HG03139 (cell line): ENCODE measurements around the gene CCT5.
A peak's percentile ranks its signal among the peaks of the same experiment; 100 is the strongest.

Experiments
- ATAC-seq: cut with Tn5 transposase; IDR thresholded peaks from one replicate; pipeline ENCODE4 v1.9.1; 2021; ENCODE audit not compliant: unreplicated experiment

Gene CCT5

DNA sequence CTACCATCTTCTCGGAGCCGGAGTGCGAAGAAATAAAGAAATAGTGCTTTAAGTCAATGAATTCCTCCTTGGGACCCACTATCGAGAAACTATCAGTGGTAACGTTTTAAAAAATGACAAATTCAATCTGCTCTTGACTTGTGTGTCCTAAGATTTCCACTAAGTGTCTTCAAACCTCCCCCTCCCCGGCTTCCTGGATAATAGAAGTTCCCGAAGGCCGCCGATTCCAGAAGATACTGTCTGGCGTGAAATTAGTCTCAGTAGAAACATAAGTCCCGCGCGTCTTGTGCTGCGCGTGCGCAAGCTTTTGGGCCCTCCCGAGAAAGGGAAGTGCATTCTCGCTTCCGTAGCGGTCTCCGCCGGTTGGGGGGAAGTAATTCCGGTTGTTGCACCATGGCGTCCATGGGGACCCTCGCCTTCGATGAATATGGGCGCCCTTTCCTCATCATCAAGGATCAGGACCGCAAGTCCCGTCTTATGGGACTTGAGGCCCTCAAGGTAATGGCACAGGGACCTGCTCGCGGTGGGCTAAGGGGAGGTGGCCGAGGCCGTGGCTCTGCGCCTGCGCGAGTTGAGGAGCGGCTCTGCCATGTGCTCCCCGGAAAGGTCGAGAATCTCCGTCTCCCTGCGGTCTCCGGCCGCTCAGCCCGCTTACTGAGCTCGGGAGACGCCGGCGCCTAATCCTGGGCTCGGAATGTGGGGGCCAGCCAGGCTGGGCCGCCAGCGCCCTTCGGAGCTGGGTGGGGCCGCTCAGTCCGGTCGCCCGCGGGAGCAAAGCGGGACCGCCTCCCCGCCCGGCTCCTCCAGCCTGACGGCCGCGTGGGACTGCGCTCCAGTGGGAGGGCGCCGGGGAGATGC is at the start of gene CCT5:
Gene CCT5, plus strand, starts transcription at position 333 of the 858 bp plus-strand sequence. Its CDS starts 61 bp downstream, at position 394.
- peak; percentile 69 for ATAC-seq

DNA sequence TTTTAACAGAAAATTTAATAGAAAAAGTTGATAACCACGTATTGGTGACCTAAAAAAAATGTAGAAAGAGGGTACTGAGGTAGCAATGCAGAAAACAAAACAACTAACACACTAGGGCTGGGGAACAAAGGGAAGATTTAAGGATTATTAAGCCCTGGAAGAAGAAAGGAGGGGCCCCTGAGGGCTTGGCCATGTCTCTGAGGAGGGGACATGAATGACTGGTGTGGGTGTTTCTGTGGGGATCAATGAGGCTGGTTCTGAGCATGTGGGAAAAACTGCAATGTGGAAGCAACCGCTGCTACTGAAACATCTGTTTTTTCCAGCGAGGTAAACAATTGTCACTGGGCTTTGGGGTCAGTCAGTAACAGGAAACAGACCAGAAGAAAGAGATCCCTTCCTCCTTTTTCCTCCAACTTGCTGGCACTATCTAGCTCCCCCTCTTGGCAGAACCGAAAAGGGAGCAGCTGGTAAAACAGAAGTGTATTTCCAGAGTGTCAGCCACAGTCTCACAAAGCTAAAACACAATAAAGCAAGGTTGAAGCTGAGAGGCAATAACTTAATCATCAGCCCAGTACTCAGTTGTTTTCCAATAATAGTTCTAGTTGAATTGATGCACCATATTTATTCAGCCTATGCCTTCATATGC is 48.7 kb upstream of the CCT5 start:
- ATAC-seq: no peak

DNA sequence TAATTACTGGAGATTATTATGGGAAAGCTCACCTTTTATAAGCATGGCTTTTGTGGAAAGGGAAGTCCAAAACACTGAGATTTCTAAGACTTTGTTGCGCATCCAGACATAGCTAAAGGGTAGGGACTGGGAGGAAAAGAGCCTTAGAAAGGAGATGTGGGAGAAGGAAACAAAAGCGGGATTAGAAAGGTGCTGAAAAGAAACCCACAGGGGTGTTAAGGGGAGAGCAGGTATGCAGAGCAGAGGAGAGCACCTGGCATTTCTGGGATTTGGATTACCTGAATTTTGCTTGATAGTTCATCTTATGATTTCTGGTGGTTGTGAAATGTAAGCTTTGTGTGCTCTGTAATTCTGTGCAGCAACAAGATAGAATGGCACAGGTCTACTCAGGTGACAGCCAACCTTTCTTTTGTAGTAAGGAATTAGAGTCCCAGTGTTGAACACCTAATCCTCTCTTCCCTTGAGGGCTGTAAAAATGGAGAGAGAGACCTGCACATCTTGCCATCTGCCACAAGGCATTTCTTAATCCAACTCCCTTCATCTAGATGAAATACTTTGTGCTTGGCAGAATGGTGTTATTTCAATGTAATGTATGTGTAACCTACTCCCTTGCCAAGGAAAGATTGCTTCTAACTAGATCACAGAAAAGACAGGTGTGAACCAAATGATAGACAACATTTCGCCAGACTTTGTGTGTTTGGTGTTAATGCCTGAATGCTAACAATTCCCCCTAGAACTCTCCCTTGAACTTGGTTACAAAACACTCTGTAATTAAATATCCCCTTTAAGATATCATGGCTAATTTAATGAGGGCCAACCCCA is 47.8 kb upstream of the CCT5 start:
- ATAC-seq: no peak

DNA sequence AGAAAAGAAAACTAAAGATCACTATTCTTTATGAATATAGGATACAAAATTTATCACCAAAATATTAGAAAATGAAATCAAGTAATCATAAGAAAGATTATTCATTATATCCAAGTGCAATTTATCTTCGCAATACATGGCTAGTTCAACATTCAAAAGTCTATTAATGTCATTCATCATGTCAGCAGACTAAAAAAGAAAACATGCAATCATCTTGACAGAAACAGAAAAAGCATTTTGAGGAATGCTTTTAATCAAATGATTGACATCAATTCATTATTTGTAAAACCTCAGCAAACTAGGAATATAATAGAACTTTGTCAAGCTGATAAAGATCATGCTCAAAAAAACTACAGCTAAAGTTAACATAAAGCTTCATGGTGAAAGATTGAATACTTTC is 41.1 kb upstream of the CCT5 start:
- no peak for ATAC-seq

DNA sequence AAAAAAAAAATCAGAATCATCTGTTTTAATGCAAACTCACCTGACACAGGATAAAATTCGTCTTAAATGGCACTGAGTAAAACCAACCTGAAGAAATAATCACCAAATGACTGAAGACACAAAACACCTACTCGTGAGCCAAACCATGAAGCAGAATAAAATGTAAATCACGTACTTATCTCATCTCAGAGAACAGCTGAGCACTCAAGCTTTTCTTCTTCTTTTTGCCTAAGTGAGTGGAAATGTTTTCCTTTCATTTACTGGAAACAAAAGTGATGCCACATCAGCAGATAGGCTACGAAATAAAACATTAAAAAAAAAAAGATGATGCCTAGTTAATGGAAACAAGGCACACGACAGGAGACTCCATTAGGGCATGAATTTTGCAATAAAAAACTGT is 36.8 kb upstream of the CCT5 start:
- no peak for ATAC-seq

DNA sequence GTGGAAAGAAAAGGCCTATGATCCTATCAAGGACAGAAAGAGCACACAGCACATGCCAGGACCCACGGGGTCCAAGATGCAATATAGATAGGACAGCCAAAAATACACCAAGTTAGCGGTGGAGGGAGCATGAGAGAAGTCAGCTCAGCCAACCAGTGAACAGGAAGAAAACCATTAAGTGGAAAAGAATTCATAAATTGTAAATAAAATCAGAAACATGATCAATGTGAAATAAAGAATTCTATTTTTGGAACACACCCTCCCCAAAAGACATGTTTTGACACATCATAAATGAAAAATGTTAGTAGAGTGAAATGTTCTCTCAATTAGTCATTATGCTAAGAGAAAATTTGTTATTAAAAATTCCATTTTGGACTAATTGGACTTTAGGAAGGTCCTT is 36.0 kb upstream of the CCT5 start:
- ATAC-seq: no peak

DNA sequence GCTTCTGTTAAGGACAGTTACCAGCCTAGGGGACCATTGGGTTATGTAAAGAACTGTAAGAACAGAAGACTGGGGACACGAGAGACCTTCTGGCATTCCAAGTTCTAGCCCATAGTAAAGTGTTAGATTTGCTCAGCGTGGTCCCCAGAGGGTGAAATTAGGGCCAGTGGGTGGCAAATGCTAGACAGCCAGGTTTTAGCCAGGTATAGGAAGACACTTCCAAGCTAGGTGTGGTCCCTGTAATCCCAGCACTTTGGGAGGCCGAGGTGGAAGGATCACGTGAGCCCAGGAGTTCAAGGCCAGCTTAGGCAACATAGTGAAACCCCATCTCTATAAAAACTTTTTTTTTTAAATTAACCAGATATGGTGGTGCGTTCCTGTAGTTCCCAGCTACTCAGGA is 34.7 kb upstream of the CCT5 start:
- no peak for ATAC-seq

DNA sequence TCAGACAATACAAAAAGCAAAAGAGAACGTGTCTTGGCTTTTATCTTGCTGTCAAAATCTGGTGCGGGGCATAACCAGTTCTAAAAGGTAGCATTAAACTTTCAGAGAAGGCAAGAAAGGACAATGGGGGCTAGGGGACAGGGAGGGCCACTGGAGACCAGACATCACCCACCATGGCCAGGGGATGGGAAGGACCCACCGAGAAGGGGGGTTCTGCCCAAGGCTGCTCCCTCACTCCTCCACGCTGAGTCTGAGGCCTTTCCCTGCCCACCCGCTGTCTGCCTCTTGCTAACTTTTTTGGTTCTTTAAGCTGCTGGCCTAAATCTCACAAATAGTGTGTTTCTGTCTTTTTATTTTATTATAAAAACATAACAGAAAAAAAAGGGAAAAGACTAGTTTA is 34.0 kb upstream of the CCT5 start:
- ATAC-seq: no peak

DNA sequence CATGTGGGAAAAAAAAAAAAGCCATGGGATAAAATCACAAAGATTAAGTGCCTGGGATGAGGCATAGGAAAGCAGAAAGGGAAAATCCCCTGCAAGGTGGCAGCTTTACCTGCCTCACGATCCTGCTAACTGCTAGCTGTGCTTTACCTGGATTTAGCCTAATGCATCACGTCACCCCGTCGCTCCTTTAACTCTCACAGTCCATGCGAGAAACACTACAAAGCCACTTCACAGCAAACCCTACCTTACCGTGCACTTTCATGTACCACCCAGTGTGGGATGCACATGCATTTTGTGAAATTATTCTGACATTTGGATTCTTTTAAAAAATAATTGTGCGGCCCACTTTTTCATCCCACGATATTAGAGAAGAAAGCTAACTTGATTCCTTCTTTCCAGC is 31.4 kb upstream of the CCT5 start:
- no peak for ATAC-seq

DNA sequence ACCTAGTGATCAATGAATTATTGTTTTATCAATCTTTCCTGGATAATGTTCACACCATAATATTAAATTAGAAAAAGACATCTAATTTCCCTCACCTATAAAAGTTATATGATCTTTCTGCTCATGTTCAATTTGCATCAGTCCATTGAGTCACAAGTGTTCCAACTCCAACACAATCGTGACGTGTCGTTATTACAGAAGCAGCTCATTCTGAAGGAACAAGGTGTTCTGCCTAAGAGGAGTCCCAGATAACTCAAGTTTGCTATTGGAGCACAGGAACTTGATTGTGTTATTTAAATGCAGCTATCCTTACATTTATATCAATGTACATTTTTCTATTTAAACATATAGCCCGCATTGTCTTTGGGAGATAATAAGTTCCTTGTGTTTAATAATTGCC is 31.0 kb upstream of the CCT5 start:
- no peak for ATAC-seq

DNA sequence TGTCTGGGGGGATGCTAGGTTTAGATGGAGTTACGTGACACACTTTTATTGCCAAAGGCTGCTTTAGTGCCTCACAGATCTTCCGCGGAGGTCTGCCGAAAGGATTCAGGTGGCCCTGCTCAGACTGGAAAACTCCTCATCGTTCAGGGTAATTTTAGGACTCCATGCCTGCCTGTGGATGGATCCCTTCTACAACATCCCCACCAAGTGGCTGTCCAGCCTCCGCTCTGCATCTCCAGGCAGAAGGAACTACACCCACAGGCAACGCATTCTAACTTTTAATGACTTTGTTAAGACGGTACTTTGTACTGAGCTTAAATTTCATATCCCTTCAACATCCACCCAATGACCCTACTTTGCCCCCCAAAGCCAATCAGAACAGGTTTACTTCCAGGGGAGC is 29.8 kb upstream of the CCT5 start:
- no peak for ATAC-seq

DNA sequence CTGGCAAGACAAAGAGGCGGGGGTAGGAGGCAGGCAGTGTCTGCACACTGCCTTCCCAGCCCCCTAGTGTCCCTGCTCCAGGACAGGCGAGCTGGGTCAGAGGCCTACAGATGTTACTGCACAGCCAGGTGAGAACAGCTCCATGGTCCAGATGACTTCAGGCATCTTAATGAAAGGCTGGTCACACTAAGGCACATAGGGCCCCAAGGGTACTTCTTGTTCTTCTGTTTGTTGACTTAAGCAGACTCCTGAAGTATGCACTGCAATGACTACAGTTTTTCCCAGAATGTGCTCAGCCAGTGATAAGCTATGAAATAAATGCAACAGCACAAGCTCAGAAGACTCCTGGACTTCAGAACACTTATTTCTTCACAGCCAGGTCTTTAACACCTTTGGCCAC is 27.8 kb upstream of the CCT5 start:
- ATAC-seq: no peak

DNA sequence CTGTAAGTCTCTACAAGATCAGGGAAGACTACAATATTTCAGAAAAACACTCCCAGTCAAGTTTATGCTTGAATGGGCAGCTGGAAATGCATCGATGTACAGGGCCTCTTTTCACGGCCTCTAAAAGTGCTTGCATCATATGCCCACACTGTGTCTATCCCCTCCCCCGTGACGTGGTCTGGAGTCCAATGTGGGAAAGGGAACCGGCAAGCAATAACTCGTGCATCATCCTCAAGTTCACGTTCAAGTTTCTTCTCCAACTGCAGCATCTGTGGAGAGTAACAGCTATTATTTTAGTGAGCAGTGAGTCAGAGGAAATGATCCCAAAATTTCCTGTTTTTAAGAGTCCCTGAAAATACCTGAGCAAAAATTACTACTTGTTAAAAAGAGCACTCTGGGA is 22.7 kb upstream of the CCT5 start:
- ATAC-seq: no peak

DNA sequence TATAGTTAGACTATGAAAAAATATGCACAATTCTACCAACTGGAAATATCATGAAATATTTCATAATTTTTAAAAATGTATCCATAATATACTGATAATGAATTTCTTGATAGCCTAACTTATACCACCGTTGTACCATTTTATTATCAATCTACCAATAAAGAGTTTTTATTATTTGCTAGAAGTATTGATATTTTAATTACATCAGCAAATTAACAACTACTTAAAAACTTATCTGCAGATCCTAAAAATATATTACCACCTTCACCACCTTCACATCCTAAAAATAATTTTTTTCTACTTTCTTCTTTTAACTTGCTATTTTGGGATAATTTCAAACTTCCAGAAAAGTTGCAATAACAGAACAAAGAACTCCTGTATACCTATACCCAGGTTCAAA is 21.8 kb upstream of the CCT5 start:
- ATAC-seq: no peak

DNA sequence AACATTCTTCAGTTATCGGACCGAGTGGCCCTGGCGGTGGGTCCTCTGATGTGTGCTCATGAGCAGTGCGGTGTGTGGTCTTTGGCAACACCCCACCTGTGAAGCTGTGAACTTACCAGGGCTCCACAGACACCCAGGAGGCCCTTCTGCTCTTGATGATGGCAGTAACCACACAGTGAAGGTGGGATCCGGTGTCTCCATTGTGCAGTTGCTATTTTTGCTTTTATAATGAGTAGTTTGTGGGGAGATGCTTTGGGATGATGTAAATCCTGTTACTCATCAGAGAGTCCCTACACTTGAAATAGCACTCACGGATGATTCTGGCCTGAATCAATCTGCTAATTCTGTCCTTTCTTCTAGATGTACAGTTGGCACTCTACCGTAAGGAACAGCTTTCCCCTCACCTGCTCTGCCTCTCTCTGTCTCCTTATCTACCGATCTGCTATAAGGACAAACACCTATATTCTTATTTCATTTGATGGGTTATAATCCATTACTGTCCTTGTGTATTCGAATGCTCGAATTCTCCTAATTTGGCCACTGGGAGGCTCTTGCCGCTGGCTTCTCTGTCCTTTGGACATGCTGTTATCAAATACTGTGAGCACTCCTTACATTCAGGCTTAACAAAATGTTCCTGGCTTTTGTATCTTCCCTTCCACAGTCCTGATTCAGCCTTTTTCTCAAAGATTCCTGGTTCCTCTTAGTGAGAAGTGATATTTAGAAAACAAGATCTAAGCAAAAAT is 20.6 kb upstream of the CCT5 start:
- ATAC-seq: no peak

DNA sequence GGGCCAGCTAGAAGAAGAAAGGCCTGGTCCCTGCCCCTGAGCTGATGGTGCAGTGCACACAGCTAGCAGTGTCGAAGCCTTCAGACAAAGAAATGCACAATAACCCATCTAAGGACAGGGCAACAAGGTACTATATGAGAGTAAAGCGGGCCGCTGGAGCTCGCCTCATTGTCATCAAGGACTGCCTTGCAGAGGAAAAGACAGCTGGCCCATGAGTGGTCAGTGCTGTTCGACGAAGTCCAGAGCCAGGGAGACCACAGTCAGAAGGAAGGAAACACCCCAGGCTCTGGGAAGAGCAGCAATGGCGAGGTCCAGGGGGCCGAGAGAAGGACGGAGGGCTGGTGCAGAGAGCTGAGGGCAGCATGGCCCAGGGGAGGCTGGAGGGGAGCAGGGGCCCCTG is 17.7 kb upstream of the CCT5 start:
- no peak for ATAC-seq

DNA sequence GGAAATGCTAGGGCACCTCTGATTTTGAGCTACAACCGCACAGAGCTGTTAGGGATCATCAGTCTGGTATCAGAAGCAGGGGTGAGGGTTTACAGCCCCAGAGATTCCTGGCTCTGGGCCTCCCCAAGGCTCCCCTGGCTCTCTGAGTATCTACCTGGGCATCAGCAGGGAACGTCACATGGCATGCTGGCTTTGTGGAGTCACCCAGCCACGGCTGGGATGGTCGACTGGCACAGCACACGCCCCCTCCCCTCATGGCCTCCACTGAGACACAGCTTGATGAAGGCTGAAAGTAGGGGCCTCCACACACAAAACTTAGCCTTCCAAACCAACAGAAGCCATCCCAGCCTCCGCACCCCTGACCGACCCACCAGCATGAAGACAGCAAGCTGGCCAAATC is 17.1 kb upstream of the CCT5 start:
- no peak for ATAC-seq

DNA sequence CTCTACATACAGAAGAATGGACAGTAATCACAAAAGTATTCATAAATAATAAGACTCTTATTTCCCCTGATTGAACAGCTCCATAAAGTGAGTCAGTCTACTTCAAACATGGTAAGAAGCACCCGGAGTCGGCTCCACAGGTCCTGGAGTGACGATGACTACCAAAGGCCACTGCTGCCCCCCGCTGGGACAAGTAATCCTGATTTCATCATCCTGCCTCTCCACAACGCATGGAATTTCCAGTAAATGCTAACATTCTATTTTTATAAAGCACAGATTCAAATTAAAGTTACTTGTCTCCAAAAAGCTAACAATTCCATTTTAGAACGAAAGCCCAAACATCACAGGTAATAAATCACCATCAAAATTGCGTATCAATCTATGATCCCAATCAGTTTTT is 16.6 kb upstream of the CCT5 start:
- no peak for ATAC-seq

DNA sequence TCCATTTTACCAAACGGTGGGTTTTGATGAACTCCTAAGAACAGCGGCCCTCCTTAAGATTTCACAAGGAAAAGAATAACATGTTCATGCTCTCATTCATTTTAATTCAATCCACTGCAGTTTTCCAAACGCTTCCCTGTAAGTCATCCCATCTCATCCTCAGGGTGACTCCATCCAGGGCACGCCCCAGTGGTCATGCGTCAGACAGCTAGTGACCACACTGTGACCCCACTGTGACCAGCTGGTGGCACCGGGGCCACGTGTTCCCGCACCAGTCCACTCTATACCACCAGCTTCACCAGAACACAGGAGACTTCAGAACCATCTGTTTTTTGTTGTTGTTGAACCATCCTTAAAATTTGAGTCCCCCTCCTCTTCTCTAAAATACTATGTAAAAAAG is 14.7 kb upstream of the CCT5 start:
- ATAC-seq: no peak

DNA sequence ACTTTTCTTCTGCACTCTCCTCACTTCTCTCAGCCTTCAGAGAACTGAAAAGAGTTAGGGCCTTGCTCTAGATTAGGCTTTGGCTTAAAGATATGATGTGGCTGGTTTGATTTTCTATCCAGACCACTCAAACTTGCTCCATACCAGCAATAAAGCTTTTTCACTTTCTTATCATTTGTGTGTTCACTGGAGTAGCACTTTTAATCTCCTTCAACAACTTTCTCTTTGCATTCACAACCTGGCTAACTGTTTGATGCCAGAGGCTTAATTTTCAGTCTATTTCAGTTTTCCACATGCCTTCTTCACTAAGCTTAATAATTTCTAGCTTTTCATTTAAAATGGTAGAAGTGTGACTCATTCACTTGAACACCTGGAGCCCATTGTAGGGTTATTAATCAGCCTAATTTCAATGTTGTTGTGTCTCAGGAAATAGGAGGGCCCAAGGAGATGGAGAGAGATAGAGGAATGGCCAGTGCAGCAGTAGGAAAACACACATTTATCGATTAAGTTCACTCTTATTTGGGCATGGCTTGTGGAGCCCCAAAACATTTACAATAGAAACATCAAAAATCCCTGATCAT is 6.3 kb upstream of the CCT5 start:
- peak; percentile 55 for ATAC-seq
